SH-SY5Y (cell line): ENCODE data around the gene TMEM255A.

Experiments
- GATA2 ChIP-seq: IDR thresholded peaks from 2 replicates; pipeline ENCODE4 v1.6.1; 2011; ENCODE audit warnings: mild to moderate bottlenecking, low read depth, low read length
- GATA3 ChIP-seq: IDR thresholded peaks from 2 replicates; pipeline ENCODE4 v1.6.1; 2011; ENCODE audit warnings: low read depth, mild to moderate bottlenecking, low read length, moderate library complexity

DNA sequence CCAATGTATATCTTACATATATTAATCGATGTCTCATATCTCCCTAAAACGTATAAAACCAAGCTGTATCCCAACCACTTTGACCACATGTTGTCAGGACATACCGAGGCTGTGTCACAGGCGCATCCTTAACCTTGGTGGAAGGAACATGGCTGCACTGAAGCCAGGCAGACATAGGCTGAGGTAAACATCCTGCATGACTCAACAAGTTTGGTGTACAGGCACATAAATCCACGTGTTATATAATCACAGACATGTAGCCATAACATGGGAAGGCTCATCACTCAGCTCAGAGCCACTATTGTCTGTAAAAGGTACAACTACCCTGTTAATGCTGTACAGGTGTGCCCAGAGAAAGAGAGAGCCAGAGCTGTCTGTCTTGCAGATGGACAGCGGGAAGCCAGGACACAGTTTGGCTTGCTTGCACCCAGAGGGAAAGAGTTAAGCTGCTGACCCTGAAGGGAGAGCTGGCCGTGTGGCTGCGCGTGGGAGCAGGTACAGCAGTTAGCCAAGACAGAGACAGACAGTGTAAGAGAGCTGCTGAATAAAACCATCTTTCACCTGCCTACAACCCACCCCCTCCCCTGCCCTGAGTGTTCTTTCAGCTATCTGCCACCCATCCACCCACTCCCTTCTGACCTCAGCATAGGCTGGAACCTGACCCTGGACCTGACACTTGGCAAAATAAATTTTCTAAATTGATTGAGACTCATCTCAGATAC lies 82.9 kb downstream of the TMEM255A start:
- TF ChIP-seq GATA3 (no peak), GATA2 (no peak)
